Limb (tissue), 2 donors: ENCODE results near the gene ZNF385D.
"Not testable (repeated sequence)": the region's sequence is repeated elsewhere in the genome, so short reads cannot be mapped to it uniquely, and the experiment has no call there.

Source experiments
- DNase-seq, 2 donors: peaks; one replicate each; pipeline ENCODE4 v3.0.0-alpha.2; 2016; ENCODE audit errors: extremely low spot score in 2 of 2

The ZNF385D gene

DNA sequence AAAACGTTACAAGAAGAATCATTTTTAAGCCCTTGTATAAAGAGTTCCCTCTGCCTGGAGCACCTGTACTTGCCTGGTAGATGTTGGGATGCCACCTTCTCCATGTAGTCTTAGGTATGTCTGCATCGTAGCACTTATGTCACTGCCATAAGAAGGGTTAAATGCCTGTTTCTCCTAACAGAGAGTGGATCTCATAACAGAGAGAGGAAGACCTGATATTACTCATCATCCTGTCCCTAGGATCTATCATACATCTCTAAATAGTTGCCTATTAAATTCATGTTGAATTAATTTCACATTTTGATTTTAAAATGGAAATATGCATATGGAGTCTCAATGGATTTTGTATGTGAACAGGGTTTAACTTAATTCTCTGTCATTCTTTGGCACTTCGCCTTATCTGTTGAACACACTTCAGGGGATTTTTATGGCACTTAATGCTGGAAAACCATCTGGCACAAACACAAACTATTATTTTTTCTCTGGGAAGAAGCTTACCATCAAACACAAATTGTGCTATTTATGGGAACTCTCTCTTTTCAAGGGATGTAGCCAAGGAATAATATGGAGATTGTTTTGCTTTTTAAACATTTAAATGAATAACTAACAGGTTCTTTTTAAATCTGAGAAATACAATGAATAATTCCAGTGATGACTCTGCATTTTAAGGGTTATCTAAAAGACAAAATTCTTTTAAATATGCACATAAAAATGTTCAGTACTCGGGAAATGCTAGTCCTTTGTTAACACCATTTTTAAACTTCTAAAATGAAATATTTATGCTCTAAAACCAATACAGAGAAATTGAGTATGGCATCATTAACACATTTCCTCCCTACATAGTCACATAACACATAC, 230.7 kb downstream of the ZNF385D start:
- peak in 1 of 2 donors; percentile 58 for DNase-seq

DNA sequence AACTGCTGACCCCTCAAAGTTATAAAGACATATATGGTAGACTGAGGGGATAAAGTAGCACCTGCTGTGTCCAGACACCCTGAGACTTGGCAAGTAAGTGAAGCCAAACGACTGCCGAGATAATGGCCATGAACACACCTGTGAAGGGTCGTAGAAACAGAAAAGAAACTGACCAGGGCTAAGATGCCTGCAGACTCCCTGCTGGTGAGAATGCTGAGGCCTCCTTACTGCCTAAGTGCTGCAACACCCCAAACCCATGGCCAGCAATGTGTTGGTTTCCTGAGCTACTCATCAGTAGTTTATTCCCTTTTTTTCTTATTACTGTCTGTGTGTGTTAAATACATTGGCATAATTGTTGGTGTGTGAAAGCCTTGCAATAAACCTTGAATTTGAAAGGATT, 233.8 kb downstream of the ZNF385D start:
- DNase-seq: no peak

GRCh38 chr3:21515417-21515816, 235.6 kb downstream of the ZNF385D start:
- DNase-seq: no peak

- no peak for DNase-seq
Measured at GRCh38 chr3:21509731-21510470, 241.1 kb downstream of the ZNF385D start.

GRCh38 chr3:21508246-21508645, 242.8 kb downstream of the ZNF385D start:
- DNase-seq: no peak

- DNase-seq: no peak
Measured at GRCh38 chr3:21505711-21506460, 245.1 kb downstream of the ZNF385D start.

GRCh38 chr3:21502656-21503055, 248.4 kb downstream of the ZNF385D start:
- DNase-seq: no peak

DNA sequence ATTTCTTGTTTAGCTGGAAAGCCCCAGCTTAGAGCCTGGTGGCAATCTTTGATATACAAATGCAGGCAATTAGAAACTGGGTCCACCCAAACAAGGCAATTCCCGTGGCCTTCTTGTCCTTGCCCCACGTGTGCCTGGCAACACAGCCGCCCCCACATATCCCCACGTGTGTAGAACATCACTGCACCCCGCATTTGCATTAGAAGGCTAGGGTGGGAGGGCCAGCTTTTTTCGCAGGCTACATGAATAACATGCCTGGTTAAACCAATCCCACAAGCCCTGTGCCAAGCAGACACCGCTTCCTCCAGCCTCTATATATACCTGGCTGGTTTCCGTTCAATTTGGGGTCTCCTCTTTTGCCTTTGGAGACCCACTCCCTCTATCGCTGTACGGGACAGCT, 250.2 kb downstream of the ZNF385D start:
- DNase-seq: no peak

DNA sequence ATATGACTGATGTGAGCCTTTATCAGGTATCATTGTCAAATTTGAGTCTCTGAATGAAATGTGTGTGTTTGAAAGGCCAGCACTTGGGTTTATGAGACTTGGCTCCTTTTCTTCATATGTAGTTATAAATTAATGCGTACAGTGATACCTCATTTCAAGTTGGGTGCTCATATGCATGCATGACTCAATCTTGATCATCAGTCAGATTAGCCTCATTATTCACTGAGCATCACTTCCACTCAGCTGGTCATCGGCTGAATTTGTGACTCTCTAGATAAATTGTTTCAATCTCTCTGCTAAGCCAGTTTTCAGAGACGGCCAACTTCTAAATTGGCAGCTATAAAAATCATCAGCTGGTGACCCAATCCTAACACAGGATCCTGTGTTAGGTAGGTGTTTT, 260.3 kb downstream of the ZNF385D start:
- not testable (repeated sequence) for DNase-seq

- no peak for DNase-seq
Measured at GRCh38 chr3:21487520-21487919, 263.5 kb downstream of the ZNF385D start.

DNA sequence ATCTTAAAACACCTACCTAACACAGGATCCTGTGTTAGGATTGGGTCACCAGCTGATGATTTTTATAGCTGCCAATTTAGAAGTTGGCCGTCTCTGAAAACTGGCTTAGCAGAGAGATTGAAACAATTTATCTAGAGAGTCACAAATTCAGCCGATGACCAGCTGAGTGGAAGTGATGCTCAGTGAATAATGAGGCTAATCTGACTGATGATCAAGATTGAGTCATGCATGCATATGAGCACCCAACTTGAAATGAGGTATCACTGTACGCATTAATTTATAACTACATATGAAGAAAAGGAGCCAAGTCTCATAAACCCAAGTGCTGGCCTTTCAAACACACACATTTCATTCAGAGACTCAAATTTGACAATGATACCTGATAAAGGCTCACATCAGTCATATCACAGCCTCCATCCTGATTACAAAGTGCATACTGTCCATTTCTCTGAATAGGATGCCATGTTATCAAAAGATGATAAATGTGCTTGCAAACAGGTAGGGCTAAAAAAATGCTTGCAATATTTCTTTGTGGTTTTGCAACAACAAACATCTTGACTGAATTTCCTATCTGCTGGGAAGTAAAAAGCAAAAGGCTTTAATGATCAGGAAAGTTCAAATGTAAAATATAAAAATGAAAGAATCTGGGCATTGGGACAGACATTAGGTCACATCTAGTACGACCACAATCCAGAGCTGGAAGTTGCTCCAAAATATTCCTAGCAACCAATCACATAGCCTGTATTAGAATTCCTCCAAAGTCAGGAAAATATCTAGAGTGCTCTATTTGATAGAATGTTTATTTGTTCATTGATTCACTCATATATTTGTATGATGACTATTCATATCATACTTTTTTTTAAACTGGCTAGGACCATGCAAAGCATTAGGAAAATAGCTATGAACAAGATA, 264.7 kb downstream of the ZNF385D start:
- DNase-seq: not testable (repeated sequence)

- no peak for DNase-seq
Measured at GRCh38 chr3:21484828-21485144, 266.2 kb downstream of the ZNF385D start.

- DNase-seq: peak; percentile 20 to 45
Measured at GRCh38 chr3:21484057-21484827, 266.8 kb downstream of the ZNF385D start.

GRCh38 chr3:21481991-21482390, 269.0 kb downstream of the ZNF385D start:
- DNase-seq: no peak

- peak in 1 of 2 donors; percentile 10 for DNase-seq
Measured at GRCh38 chr3:21477541-21478288, 273.3 kb downstream of the ZNF385D start.

GRCh38 chr3:21466476-21466875, 284.5 kb downstream of the ZNF385D start:
- DNase-seq: no peak

DNA sequence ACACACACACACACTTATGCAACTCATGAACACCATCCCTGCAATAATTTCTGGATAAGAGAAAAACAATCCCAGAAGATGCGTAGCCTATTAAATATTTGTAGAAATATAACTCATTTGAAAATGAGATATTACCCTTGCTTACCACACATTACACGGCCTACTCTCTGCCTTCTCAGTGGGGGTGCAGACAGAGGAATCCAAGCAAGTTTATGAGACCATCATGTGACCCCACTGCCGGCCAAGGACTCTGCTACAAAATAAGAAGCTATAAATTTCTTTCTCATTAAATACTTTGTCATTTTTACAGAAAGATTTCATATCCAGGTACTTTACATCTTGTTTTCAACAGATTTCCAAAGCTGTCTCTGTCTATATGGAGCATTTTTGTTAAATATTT, 286.3 kb downstream of the ZNF385D start:
- DNase-seq: no peak

DNA sequence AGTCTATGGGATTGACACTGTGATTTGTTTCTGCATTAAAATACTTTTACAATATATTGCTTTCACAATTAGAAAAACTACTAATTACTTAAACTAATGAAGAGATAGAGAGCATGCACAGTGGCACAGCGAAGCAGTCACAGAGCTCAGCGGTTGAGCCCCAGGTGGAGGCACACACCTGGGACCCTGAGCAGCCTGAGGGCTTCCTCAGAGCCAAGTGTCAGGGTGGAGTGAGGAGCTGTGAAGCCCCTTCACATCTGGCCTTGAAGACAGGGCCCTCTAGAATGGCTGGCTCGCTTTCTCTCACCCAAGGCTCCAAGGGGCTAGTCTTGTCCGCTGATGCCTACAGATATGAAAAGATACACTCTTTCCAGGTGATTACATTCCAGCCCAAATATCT, 287.7 kb downstream of the ZNF385D start:
- DNase-seq: no peak

DNA sequence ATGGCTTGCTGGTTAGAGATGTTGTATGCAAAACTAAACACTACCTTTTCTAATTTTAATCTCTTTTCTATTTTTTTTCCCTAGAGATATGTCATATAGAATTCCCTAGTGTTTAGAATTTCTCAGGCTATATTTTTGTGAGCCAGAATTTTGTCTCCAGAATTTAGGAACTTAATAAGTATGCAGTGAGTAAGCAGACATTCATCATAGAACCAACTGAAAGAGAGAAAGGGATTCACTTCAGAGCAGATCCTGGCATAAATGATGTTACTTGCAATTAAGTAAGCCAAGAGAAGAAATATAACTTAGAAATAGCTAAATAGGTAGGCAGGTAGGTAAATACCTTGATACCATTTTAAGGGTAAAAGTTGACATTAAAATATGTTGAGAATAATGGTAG, 288.9 kb downstream of the ZNF385D start:
- DNase-seq: no peak

GRCh38 chr3:21457084-21457483, 293.9 kb downstream of the ZNF385D start:
- no peak for DNase-seq
